Activated naive CD4-positive, alpha-beta T cell treated with anti-CD3 and anti-CD28 coated beads, Interleukin-2, amount 50 U/mL, for 24 hours (primary cell): ENCODE results near the gene SMS.
A peak's percentile ranks its signal among the peaks of the same experiment; 100 is the strongest.

Experiments used
- H3K27ac Mint-ChIP-seq: one replicate; pipeline ENCODE4 v1.8.0; 2021; ENCODE audit warnings: mild to moderate bottlenecking, mixed read lengths
- H3K27me3 Mint-ChIP-seq: one replicate; pipeline ENCODE4 v1.8.0; 2021; ENCODE audit warnings: mixed read lengths
- H3K36me3 Mint-ChIP-seq: one replicate; pipeline ENCODE4 v1.8.0; 2021; ENCODE audit warnings: mixed read lengths
- H3K4me1 Mint-ChIP-seq: one replicate; pipeline ENCODE4 v1.8.0; 2021; ENCODE audit warnings: mixed read lengths
- H3K4me3 Mint-ChIP-seq: one replicate; pipeline ENCODE4 v1.8.0; 2021; ENCODE audit warnings: mild to moderate bottlenecking, mixed read lengths
- H3K9me3 Mint-ChIP-seq: one replicate; pipeline ENCODE4 v1.8.0; 2021; ENCODE audit warnings: mixed read lengths

The SMS gene

DNA sequence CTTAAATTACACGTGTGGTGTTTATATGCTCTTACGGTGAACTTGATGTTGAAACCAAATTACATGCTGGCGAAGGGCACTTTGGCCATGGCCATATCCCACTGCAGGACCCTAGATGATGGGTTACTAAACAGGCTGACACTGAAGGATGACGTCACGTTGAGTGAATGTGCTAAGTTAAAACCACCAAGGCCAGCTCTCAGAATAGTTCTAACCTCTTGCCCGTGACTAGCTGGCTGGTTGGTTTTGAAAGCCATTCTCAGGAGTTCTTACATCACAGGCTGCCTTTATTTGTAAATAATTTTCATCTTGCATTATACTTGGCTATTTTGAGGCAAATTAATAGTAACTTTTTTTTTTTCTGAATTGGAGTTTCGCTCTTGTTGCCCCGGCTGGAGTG, 50.3 kb downstream of the SMS start:
- Mint-ChIP-seq H3K36me3 (peaks cover 9% of the 10 kb centered on the region), H3K27ac (no peak overlapping the region), H3K4me1 (peaks cover 26% of the 10 kb centered on the region), H3K27me3 (no peaks in the 10 kb centered on the region), H3K9me3 (no peaks in the 10 kb centered on the region), H3K4me3 (no peak overlapping the region)

DNA sequence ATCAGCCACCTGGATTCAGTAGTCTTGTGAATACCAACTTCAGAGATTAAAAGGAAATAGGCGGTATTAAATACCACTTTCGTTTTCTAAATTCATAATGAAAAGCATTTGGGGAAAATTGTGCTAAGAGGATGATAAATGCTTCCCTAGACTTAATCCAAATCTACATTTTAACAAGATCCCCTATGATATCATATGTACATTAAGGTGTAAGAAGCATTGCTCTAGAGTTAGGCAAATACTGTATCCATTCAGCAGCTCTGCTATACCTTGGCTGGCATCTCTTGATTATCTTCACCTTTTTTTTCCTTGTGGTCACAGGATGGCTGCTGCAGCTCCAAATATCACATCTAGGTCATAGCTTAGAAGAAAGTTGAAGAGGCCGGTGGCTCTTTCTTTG, 51.0 kb downstream of the SMS start:
- Mint-ChIP-seq H3K4me3 (peak overlapping the region; percentile 49), H3K4me1 (peaks cover 32% of the 10 kb centered on the region), H3K27ac (peak overlapping the region; percentile 80), H3K27me3 (no peaks in the 10 kb centered on the region), H3K36me3 (peaks cover 10% of the 10 kb centered on the region), H3K9me3 (no peaks in the 10 kb centered on the region)

DNA sequence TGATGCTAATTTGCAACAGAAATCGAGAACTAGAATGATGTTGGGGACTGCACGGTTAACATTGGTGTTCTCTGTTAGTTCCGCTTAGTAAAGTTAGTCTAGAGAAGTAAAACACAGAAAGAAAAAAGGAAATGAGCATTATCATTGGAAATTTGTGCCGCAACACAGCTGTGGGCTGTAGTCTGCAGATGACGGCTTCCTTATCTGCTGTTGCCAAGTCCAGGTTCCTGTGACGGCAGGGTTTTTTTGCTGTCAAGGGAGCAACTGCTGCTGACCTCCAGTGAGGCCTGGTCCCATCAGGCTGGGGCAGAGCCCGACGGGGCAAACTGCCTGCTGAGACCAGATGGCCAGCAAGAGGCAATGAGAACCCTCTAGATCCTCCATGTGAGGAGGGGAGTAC, 52.8 kb downstream of the SMS start:
- Mint-ChIP-seq H3K4me1 (peaks cover 36% of the 10 kb centered on the region), H3K9me3 (no peaks in the 10 kb centered on the region), H3K27me3 (no peaks in the 10 kb centered on the region), H3K4me3 (no peak overlapping the region), H3K27ac (no peak overlapping the region), H3K36me3 (peaks cover 10% of the 10 kb centered on the region)

DNA sequence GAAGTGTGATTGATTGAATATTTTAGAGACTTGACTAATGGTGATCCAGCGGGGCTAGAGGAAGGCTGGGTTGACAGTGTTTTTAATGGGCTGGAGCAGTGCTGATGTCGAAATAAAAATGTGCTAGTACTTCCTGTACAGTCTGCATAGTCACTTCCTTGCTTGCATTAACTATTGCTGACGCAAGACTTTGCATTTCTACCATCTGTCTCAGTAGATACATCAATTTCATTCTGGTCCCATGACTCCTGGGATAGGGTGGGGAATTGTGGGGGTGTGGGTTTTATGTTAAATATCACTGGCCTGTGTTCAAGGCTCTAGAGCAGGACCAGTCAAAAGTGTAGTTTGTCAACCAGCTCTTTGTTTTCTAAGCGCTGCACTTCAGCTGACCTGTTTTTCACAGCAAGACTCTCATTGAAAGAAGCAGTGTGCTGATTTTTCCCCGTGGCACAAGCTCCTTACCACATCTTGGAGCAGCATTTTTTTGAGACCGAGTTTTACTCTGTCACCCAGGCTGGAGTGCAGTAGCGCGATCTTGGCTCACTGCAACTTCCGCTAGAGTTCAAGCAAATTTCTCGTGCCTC, 56.5 kb downstream of the SMS start:
- Mint-ChIP-seq H3K4me3 (no peak overlapping the region), H3K27me3 (no peaks in the 10 kb centered on the region), H3K9me3 (no peaks in the 10 kb centered on the region), H3K36me3 (peaks cover 9% of the 10 kb centered on the region), H3K27ac (peak overlapping the region; percentile 2), H3K4me1 (peaks cover 18% of the 10 kb centered on the region)

DNA sequence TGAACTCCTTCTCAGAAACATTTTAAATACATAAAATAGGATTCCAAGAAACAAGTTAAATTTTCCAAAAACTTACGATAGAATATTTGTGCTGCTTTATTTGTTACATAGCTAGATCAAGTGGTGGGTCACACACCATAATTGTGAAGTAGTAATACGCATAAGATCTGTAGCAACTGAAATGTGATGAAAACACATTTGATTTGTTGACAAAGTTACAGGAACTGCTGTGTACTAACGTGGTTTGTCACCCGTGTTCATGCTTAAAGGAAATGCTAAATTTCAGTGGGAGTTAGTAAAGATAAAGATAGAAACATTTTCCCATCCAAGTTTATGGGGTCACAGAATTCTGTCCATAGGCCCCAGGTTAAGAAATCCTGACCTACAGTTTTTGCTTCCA, 57.5 kb downstream of the SMS start:
- Mint-ChIP-seq H3K4me3 (no peak overlapping the region), H3K9me3 (no peaks in the 10 kb centered on the region), H3K27ac (no peak overlapping the region), H3K27me3 (no peaks in the 10 kb centered on the region), H3K4me1 (peaks cover 18% of the 10 kb centered on the region), H3K36me3 (peaks cover 14% of the 10 kb centered on the region)

DNA sequence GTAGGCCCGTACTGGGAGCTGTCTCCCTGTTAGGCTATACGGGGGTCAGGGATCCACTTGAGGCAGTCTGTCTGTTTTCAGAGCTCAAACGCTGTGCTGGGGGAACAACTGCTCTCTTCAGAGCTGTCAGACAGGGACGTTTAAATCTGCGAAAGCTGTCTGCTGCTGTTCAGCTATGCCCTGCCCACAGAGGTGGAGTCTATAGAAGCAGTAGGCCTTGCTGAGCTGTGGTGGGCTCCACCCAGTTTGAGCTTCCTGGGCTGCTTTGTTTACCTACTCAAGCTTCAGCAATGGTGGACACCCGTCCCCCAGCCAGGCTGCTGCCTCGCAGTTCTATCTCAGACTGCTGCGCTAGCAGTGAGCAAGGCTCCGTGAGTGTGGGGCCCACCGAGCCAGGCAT, 64.4 kb downstream of the SMS start:
- H3K4me3 Mint-ChIP-seq, result no peak overlapping the region
- H3K36me3 Mint-ChIP-seq, result peaks cover 10% of the 10 kb centered on the region
- H3K9me3 Mint-ChIP-seq, result no peaks in the 10 kb centered on the region
- no peaks in the 10 kb centered on the region for H3K27me3 Mint-ChIP-seq
- no peak overlapping the region for H3K27ac Mint-ChIP-seq
- no peaks in the 10 kb centered on the region for H3K4me1 Mint-ChIP-seq

DNA sequence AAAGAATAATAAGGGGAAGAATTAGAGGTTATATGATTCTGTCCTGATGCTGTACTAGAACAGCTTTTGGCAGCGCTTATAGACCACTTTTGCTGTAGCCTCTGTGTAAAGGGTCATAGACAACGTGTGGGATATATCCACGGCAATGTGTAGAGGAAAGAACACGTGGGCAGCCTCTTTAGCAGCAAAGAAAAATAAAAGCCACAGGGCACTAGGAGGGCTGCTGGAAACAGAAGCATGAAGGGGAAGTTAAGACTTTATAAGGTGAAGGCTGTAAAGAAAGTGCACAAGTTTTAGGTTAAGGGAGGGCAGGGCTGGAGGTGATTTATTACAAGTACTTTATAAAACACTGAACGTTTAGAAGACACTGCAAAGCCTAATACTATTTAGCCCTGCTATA, 71.5 kb downstream of the SMS start:
- Mint-ChIP-seq H3K9me3 (no peaks in the 10 kb centered on the region), H3K27me3 (no peaks in the 10 kb centered on the region), H3K4me3 (no peak overlapping the region), H3K4me1 (no peaks in the 10 kb centered on the region), H3K27ac (no peak overlapping the region), H3K36me3 (peaks cover 2% of the 10 kb centered on the region)

DNA sequence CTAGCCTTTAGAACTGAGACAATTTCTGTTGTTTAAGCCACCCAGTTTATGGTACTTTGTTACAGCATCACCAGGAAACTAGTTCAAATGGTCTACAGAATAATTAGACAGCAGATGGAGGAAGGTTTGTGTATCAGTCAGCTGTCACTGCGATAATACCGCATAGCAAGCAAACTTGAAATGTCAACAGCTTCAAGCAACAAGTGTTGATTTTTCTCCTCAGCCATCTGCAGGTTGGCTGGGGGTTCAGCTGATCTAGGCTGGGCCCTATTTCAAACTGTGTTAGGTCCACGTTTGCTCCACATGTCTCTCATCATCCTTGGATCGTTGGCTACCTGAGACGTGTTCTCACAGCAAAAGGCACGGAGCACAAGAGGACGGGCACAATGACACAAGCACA, 72.4 kb downstream of the SMS start:
- Mint-ChIP-seq H3K27me3 (no peaks in the 10 kb centered on the region), H3K4me3 (no peak overlapping the region), H3K9me3 (no peaks in the 10 kb centered on the region), H3K36me3 (peaks cover 2% of the 10 kb centered on the region), H3K27ac (no peak overlapping the region), H3K4me1 (no peaks in the 10 kb centered on the region)

DNA sequence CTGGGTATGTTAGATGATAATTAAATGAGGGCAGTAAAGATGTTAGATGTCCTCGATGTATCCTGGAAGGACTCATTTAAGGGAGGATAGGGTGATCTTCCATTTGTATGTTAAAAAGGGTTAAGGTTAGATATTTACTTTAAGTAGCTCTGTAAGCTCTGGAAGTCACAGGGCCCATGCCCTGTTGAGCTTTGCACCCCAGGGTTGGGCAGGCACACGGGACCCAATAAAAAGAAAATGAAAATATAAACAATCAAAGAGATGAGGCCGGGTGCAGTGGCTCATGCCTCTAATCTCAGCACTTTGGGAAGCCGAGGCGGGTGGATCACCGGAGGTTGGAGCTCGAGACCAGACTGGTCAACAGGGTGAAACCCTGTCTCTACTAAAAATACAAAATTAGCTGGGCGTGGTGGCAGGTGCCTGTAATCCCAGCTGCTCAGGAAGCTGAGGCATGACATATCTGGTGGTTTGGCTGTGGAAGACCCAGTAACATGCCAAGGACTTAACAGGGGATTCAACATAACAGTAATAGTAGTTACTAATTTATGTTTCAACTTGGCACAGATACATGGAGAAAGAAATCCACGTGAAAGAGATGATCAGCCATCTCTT, 74.7 kb downstream of the SMS start:
- Mint-ChIP-seq H3K9me3 (no peaks in the 10 kb centered on the region), H3K27me3 (no peaks in the 10 kb centered on the region)

DNA sequence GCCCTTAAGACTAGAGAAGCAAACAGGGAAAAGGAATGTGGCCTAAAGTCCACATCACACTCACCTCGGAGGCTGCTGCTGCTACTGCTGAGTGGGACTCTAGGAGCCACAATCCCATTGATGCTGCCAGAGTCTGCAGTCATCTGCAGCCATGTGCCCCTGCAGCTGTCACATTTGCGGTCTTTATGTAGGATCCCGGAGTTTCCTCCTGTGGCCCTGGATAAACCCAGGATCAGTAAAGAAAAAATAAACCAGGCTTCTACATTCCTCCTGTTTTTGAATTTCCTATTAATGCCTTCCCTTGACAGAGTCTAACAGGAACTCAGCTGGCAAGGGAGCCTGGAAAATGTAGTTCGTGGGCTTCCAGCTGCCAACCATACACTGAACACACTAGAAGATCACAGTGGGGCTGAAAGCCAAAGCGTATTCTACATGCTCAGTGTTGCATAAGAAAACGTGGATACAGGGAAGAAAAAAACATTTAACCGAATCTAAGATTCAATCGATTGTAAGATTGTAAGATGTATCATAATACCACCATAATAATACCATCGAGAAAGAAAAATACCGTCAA, 81.3 kb downstream of the SMS start:
- no peaks in the 10 kb centered on the region for H3K27me3 Mint-ChIP-seq
- no peak overlapping the region for H3K4me3 Mint-ChIP-seq
- peaks cover 3% of the 10 kb centered on the region for H3K4me1 Mint-ChIP-seq
- no peak overlapping the region for H3K27ac Mint-ChIP-seq
- no peaks in the 10 kb centered on the region for H3K36me3 Mint-ChIP-seq
- H3K9me3 Mint-ChIP-seq, result no peaks in the 10 kb centered on the region

More for the DNA sequence above, 74.7 kb downstream of the SMS start:
- Mint-ChIP-seq H3K4me1 (no peaks in the 10 kb centered on the region), H3K36me3 (peaks cover 1% of the 10 kb centered on the region), H3K27ac (no peak overlapping the region), H3K4me3 (no peak overlapping the region)

DNA sequence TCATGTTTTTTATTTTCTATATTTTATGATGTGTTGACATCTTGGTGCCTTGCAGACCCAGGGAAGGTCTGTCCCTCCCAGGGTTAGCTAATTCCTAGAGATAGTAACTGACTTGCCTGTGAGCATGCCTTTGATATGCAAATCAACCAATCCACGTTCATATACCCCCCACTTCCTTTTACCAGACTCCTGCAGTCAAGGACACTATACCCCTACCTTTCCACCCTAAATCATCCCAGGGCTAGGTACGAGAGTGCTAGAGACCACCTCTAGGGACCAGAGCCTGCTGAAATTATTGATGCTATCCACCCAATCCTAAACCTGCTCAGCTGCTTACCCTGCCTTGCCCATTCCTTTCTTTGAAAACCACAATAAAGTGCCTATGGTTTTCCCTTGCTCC, 84.1 kb downstream of the SMS start:
- Mint-ChIP-seq H3K9me3 (no peaks in the 10 kb centered on the region), H3K27me3 (no peaks in the 10 kb centered on the region), H3K36me3 (no peaks in the 10 kb centered on the region), H3K27ac (no peak overlapping the region), H3K4me3 (no peak overlapping the region), H3K4me1 (peaks cover 11% of the 10 kb centered on the region)

DNA sequence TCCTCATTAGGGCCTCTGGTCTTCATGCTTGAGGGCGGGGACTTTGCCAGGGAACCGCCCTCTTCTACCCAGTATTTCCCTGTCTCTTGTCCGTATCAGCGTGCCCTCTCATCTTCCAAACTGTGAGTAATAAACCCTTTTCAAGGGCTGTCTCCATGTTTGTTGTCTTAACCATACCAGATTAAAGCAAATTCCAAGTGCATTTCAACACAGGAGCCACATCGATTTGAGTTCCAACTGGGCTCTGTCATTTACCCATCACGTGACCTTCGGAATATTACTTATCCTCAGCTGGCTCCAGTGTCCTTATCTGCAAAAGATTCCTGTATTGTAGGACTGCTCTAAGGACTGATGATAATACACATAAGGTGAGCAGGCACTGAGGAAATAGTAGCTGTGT, 85.2 kb downstream of the SMS start:
- no peaks in the 10 kb centered on the region for H3K36me3 Mint-ChIP-seq

DNA sequence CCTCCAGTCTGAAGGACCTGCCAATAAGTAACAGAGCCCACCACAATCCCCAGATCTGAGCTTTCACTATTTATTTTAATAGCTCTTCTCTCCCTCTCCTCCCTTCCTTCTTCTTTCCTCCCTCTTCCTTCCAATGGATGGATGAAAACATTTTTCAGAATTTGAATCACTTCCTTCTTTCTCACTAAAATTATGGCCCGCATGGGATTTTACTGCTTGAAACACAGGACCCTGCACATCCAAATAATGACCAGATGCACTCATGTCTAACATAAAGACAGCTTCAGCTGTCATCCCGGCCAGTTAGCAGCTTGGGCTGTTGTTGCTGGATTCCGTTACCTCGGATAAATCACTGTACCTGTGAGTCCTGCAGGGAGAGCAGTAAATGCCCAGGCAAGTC, 86.2 kb downstream of the SMS start:
- H3K4me3 Mint-ChIP-seq, result no peak overlapping the region
- H3K36me3 Mint-ChIP-seq, result no peaks in the 10 kb centered on the region
- H3K27ac Mint-ChIP-seq, result no peak overlapping the region
- peaks cover 11% of the 10 kb centered on the region for H3K4me1 Mint-ChIP-seq
- no peaks in the 10 kb centered on the region for H3K27me3 Mint-ChIP-seq
- H3K9me3 Mint-ChIP-seq, result no peaks in the 10 kb centered on the region

More for the DNA sequence above, 85.2 kb downstream of the SMS start:
- Mint-ChIP-seq H3K4me1 (peaks cover 11% of the 10 kb centered on the region), H3K4me3 (no peak overlapping the region), H3K27me3 (no peaks in the 10 kb centered on the region), H3K9me3 (no peaks in the 10 kb centered on the region), H3K27ac (no peak overlapping the region)

DNA sequence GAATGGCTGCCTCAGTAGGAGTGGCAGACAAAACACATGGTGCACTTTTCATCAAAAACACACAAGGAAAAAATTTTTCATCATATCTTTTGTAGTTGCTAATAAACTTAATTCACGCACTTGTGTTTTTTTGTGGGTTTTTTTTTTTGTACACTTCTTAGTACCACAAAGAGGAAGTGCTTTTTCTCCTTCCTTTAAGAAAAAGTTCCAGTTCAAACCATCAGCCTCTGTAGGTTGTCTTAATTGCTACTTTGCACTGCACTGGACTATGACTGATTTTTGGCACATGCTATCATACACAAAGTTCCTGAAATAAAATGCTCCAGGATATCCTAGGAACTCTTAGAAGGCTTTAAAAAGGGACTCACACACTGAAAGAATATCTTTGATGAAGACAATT, 91.6 kb downstream of the SMS start, which contains the start of gene PHEX:
Gene PHEX (plus strand): TSS at position 242 of the 400 bp plus-strand sequence. CDS start 681 bp downstream, outside the sequence.
- Mint-ChIP-seq H3K4me1 (peaks cover 7% of the 10 kb centered on the region), H3K27me3 (no peaks in the 10 kb centered on the region)

DNA sequence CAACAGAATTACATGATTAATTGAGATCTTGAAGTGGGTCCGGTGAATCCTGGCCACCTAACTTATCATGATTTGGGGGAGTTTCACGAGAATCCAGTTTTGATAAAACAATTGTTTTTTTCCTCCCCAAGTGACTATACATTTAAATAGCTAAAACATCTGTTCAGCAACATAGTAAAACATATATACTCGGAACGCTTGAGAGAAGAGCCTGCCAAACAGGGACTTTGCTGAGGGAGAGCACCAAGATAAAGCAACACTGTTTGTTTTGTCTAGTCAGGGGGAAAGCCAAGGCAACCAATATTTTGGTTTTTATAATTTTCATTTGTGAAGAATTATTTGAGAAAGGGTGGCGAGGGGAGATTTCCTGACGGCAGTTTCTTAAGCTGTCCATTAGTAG, 92.0 kb downstream of the SMS start:
- Mint-ChIP-seq H3K36me3 (no peaks in the 10 kb centered on the region), H3K4me3 (no peak overlapping the region), H3K27me3 (no peaks in the 10 kb centered on the region), H3K4me1 (peaks cover 6% of the 10 kb centered on the region), H3K27ac (no peak overlapping the region), H3K9me3 (no peaks in the 10 kb centered on the region)

More for the DNA sequence above, 91.6 kb downstream of the SMS start, which contains the start of gene PHEX:
- H3K4me3 Mint-ChIP-seq, result no peak within 1 kb of the TSS
- no peaks in the 10 kb centered on the region for H3K9me3 Mint-ChIP-seq
- no peaks in the 10 kb centered on the region for H3K36me3 Mint-ChIP-seq
- no peak within 1 kb of the TSS for H3K27ac Mint-ChIP-seq

DNA sequence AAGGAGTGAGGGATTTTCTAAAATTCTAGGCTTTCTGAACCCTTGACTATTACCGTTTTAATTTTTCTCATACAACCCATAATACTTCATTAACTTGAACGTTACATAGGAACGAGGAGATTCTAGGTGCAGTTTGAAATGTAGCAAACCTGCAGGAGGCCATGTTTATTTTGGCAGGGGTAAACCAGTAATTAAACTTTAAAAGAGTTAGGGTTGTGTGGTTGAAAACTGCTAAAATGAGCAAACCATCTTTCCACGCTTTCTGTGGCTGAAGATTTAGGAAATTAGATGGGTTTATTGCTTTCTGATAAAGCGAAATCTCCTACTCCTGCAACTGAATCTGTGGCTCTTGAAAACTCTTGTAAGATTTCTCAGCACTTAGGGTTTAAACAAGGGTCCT, 93.3 kb downstream of the SMS start:
- peaks cover 7% of the 10 kb centered on the region for H3K4me1 Mint-ChIP-seq
- no peak overlapping the region for H3K27ac Mint-ChIP-seq
- no peak overlapping the region for H3K4me3 Mint-ChIP-seq
- no peaks in the 10 kb centered on the region for H3K36me3 Mint-ChIP-seq
- H3K27me3 Mint-ChIP-seq, result no peaks in the 10 kb centered on the region
- H3K9me3 Mint-ChIP-seq, result no peaks in the 10 kb centered on the region
